Islet of Langerhans (tissue), 1 donor: ENCODE measurements around the gene SAFB2.
"Not testable (repeated sequence)": the region's sequence is repeated elsewhere in the genome, so short reads cannot be mapped to it uniquely, and the experiment has no call there.

Experiments
- FAIRE-seq: peaks from one replicate; lab custom pipeline; 2011; peaks lifted over from hg19 to GRCh38; lab: Jason Lieb, UNC

Gene SAFB2

DNA sequence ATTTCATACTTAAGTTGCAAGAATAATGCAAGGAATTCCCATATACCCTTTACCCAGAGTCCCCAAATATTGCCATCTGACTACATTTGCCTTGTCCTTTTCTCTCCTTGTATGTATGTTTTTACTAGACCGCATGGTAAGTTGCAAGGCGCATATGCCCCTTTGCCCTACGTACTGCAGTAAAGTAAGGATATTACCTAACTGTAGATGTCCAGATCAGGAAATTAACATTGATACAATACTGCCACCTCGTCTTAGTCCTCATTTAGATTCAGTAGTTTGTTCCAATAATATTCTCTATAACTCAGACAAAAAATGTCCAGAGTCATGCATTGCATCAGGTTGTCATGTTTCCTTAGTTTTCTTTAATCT, 9.7 kb upstream of the SAFB2 start:
- FAIRE-seq, result no peak

- FAIRE-seq, result no peak
Observed at GRCh38 chr19:5631567-5632240, 9.1 kb upstream of the SAFB2 start.

GRCh38 chr19:5628919-5629481, 6.4 kb upstream of the SAFB2 start:
- FAIRE-seq, result no peak

DNA sequence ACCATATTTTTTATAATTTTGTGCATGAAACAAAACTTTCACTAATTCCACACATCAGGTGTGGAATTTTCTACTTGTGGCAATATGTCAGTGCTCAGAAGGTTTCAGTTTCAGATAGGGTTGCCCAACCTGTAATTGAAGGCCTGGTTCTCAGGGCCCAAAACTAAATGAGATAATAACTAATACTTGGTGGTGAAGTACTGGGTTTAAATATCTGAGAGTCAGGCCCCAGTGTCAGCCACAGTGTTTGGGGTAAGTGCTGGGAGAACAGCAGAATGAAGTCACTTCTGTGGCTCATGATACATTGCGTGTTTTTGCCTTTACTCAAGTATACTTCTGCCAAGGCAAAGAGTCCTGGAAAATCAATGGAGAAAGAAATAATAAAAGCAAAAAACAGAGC, 5.9 kb upstream of the SAFB2 start:
- FAIRE-seq, result no peak

DNA sequence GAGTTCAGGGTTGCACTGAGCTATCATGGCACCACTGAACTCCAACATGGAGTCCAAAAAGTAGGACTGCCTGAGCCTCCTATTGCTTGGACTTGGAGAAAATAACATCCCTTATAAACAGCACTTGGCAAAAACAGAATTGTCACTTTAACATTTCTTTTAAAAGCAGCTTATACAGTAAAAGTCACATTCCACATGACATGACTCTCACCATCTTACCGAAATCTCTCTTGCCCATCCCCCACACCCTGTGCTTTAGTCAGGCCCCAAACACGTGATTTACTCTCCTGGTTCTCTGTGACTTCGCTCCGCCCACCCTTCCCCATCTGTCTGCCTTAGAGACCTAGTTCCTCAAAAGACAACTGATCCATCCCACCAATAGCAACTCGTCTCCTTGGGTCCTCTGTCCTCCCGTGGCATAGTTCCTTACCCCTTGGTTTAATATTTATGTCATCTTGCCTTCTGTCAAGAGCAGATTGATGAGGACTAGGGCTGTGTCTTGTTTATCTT, 4.9 kb upstream of the SAFB2 start:
- FAIRE-seq, result no peak

DNA sequence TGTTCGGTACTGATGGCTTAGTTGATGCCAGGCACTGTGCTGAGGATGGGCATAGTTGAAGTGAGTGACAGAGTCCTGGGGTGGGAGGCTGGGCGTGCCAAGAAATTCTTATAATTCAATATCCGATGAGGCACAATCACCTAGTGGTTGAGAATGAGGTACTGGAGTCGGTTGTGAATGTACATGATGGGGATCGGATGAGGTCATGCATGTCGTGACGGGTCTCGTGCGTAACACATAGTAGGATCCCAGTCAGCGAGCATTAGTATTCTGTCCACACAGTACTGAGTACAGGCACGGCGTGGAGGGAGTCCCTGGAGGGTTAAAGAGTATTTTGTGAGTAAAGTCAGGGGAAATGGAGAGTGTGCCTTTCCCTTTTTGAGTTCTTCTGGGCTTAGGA, 3.1 kb upstream of the SAFB2 start:
- FAIRE-seq, result no peak

GRCh38 chr19:5624741-5625278, 2.2 kb upstream of the SAFB2 start:
- no peak for FAIRE-seq

- FAIRE-seq, result no peak
Observed at GRCh38 chr19:5624018-5624663, 1.6 kb upstream of the SAFB2 start.

GRCh38 chr19:5623397-5624017, 931 bp upstream of the SAFB2 start:
- FAIRE-seq, result no peak

DNA sequence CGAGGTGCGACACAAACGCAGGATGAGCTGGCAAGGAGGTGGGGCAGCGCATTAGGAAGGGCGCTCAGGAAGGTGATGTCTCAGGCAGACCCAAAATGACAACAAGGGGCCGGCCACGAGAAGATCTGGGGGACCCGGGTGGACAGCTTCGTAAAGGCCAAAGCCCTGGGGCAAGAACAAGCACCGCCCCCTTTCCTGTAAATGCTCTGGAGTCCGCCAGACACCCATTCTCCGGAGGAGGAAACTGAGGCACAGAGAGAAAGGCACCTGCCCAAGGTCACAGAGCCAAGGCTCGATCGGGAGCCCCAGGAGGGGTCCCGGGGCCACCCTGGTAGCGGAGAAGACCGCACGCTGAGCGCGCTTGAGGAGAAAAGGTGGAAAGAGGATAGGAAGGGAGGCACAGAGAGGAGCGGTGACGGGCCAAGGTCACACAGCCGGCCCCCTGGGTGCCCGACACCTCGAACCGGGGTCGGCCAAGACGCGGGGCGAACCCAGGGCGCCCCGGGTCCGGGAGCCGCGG, 571 bp downstream of the SAFB2 start:
- no peak for FAIRE-seq

- FAIRE-seq, result no peak
Observed at GRCh38 chr19:5621311-5621944, 1.1 kb downstream of the SAFB2 start.

- no peak for FAIRE-seq
Observed at GRCh38 chr19:5619946-5620345, 2.6 kb downstream of the SAFB2 start.

- FAIRE-seq, result no peak
Observed at GRCh38 chr19:5618591-5618990, 4.0 kb downstream of the SAFB2 start.

- FAIRE-seq, result no peak
Observed at GRCh38 chr19:5617080-5617479, 5.5 kb downstream of the SAFB2 start.

DNA sequence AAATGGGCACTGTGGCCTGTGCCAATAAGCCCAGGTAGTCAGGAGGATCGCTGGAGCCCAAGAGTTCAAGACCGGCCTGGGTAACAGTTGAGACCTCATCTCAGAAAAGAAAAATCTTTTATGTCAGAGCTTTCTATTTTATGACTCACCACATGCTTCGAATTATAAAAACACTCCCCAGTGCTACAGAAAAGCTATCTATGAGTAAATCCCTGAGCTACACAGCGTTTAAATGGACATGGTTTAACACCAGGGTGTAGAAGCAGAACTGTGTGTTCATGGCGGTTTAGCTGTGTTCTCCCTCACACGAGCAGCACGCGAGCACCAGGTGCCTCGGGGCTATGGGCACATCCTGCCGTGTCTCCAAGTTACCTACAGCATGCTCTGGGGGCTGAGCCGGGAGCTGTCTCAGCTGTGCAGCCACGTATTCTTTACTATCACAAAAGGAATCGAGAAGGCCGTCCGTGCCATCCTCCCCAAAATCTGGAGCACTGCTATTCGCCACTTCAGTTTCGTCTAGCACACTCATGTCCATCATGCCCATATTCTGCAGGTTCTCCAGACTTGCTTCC, 6.7 kb downstream of the SAFB2 start:
- FAIRE-seq, result no peak

GRCh38 chr19:5612891-5613865, 9.4 kb downstream of the SAFB2 start:
- no peak for FAIRE-seq

- FAIRE-seq, result no peak
Observed at GRCh38 chr19:5609881-5610448, 12.6 kb downstream of the SAFB2 start.

DNA sequence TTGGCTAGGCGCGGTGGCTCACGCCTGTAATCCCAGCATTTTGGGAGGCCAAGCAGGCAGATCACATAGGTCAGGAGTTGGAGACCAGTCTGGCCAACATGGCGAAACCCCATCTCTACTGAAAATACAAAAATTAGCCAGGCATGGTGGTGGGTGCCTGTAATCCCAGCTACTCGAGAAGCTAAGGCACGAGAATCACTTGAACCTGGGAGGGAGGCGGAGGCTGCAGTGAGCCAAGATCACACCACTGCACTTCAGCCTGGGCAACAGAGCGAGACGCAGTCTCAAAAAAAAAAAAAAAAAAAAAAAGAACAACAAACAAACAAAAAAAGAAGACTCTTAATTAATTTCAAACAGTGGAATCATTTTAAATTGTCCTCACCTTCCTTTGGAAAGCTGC, 13.8 kb downstream of the SAFB2 start:
- not testable (repeated sequence) for FAIRE-seq

DNA sequence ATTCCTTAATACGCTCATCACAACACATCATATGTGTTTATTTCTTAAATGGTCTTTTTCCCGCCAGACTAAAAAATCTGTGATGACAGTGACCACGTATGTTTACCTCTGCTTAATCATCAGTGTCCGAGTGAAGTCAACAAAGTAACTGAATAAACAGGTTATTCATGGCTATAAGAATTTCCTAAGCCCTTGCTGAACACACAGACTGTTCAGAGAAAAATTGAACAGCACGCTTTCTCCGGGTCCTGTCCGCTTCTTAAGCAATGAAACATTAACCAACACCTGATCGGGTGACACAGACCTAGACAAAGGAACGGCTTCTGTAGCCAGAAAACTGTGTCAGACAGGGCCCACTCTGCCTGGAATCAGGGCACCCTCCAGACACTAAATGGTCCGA, 14.3 kb downstream of the SAFB2 start:
- peak; percentile 93 for FAIRE-seq
